GM18508 (cell line): ENCODE results near the gene CCNH.

Experiments used
- ATAC-seq: cut with Tn5 transposase; IDR thresholded peaks from one replicate; pipeline ENCODE4 v1.9.1; 2021; ENCODE audit warnings: moderate number of reproducible peaks; ENCODE audit not compliant: insufficient read depth, unreplicated experiment

The CCNH gene

GRCh38 chr5:87404359-87404758 lies 8.4 kb downstream of the CCNH start:
- no peak for ATAC-seq

- ATAC-seq: no peak
These were observed 8.8 kb downstream of the CCNH start for GRCh38 chr5:87403899-87404298.

GRCh38 chr5:87403409-87403808 lies 9.3 kb downstream of the CCNH start:
- no peak for ATAC-seq

- ATAC-seq: no peak
These were observed 11.1 kb downstream of the CCNH start for GRCh38 chr5:87401626-87402025.

- peak; percentile 64 for ATAC-seq
These were observed 12.3 kb downstream of the CCNH start for GRCh38 chr5:87400305-87400899.

GRCh38 chr5:87399720-87400119 lies 13.0 kb downstream of the CCNH start:
- ATAC-seq: no peak

- no peak for ATAC-seq
These were observed 13.6 kb downstream of the CCNH start for GRCh38 chr5:87398981-87399614.

- ATAC-seq: no peak
These were observed 18.1 kb downstream of the CCNH start for GRCh38 chr5:87394411-87395165.

GRCh38 chr5:87393331-87393730 lies 19.4 kb downstream of the CCNH start:
- no peak for ATAC-seq

GRCh38 chr5:87392801-87393200 lies 19.9 kb downstream of the CCNH start:
- ATAC-seq: no peak

GRCh38 chr5:87392170-87392569 lies 20.6 kb downstream of the CCNH start:
- ATAC-seq: no peak

- no peak for ATAC-seq
These were observed 22.0 kb downstream of the CCNH start for GRCh38 chr5:87390576-87391199.

GRCh38 chr5:87390075-87390474 lies 22.7 kb downstream of the CCNH start:
- ATAC-seq: no peak

GRCh38 chr5:87389296-87390034 lies 23.3 kb downstream of the CCNH start:
- ATAC-seq: no peak

- no peak for ATAC-seq
These were observed 24.6 kb downstream of the CCNH start for GRCh38 chr5:87388129-87388528.

GRCh38 chr5:87385802-87386201 lies 26.9 kb downstream of the CCNH start:
- no peak for ATAC-seq

- ATAC-seq: no peak
These were observed 29.5 kb downstream of the CCNH start for GRCh38 chr5:87383216-87383615.

- no peak for ATAC-seq
These were observed 30.5 kb downstream of the CCNH start for GRCh38 chr5:87382224-87382623.

- ATAC-seq: no peak
These were observed 40.0 kb downstream of the CCNH start for GRCh38 chr5:87372705-87373104.

- no peak for ATAC-seq
These were observed 43.3 kb downstream of the CCNH start for GRCh38 chr5:87369431-87369830.

- ATAC-seq: no peak
These were observed 44.1 kb downstream of the CCNH start for GRCh38 chr5:87368601-87369000.
